Astrocyte of the cerebellum (primary cell): ENCODE results near the gene SLIT3.

Source experiments
- DNase-seq: peaks from one replicate; pipeline ENCODE4 v3.0.0-alpha.2; 2011; ENCODE audit warnings: low read depth
- H3K4me3 ChIP-seq: 2 replicates; pipeline ENCODE4 v1.5.1; 2011; ENCODE audit warnings: mild to moderate bottlenecking, low read depth, low read length, moderate library complexity
- CTCF ChIP-seq: IDR thresholded peaks from 2 replicates; pipeline ENCODE4 v1.5.1; 2012; ENCODE audit warnings: low read length, low read depth, moderate library complexity, mild to moderate bottlenecking; ENCODE audit errors: missing control alignments
- in situ Hi-C: cut with HindIII; loops from 2 replicates; pipeline ENCODE4 v1.10.0; 2017; ENCODE audit warnings: low sequenced_read_pairs

The SLIT3 gene

GRCh38 chr5:169176709-169177694 lies 123.9 kb downstream of the SLIT3 start:
- H3K4me3 ChIP-seq = no peak overlapping the region
- in situ Hi-C loops = no loop called here
- TF ChIP-seq CTCF = no peak
- no peak for DNase-seq

DNA sequence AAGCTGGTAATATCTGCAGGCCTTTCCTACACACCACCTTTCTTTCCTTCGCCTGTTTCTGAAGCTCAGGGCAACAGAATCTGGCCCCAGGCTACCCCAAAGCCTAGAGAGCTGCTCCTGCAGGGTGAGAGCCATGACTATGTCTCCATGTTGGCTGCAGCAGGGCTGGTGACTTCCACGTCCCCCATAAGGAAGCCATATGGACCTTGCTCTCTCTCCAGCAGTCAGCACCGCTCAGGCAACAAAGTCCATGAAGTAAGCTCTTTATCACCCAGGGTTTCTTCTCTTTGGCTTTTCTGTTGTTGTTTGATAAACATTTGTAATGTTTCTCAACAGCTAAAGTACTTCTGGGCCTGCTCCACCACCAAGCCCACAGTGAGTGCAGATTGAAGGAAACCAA lies 125.2 kb downstream of the SLIT3 start:
- H3K4me3 ChIP-seq = no peak overlapping the region
- no peak for DNase-seq
- in situ Hi-C loops = no loop called here
- TF ChIP-seq CTCF = no peak

DNA sequence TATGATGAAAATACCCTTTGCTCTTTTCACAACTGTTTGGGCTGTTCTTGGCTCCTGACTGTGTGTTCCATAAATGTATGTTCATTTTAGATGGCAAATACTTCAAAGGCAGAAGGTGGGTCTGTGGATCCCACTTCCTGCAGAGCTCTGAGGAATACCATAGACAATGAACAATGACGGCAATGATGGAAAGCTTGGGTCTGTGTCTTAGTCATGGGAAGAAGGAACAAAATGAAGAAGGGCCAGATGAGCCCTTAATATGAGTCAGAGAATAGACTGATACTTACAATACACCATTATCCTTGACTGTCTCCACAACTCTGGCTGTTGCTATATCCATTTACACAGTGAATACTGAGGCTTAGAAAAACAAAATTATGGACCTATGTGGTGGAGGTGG lies 126.0 kb downstream of the SLIT3 start:
- no peak for TF ChIP-seq CTCF
- no peak for DNase-seq
- in situ Hi-C loops = loop anchor here (5.0 kb wide), 1 partner anchor 42 kb away; no protein-coding TSS in a partner anchor
- no peak overlapping the region for H3K4me3 ChIP-seq

GRCh38 chr5:169173372-169173771 lies 127.6 kb downstream of the SLIT3 start:
- TF ChIP-seq CTCF = no peak
- in situ Hi-C loops = loop anchor here (5.0 kb wide), 1 partner anchor 44 kb away; no protein-coding TSS in a partner anchor
- no peak overlapping the region for H3K4me3 ChIP-seq
- no peak for DNase-seq

DNA sequence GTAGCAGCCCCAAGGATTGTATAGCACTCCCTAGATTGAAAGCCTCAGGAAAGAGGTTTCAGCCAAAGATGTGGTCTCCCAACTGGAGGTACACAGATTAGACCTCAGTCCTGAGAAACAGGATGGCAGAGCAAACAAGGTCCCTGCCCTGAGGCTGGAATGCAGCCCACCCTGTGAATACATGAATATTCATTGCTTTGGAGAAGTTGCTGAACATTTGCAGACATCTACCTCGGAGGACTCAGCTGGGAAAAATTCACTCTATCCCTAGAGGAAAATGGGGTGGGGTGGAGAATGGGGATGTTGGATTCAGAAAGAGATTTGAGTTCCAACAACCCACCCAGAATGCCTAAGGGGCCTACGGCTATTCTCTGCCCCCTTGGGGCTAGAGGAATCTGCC lies 129.4 kb downstream of the SLIT3 start:
- DNase-seq = no peak
- no peak for TF ChIP-seq CTCF
- in situ Hi-C loops = loop anchor here (5.0 kb wide), 1 partner anchor 46 kb away; no protein-coding TSS in a partner anchor
- H3K4me3 ChIP-seq = no peak overlapping the region

DNA sequence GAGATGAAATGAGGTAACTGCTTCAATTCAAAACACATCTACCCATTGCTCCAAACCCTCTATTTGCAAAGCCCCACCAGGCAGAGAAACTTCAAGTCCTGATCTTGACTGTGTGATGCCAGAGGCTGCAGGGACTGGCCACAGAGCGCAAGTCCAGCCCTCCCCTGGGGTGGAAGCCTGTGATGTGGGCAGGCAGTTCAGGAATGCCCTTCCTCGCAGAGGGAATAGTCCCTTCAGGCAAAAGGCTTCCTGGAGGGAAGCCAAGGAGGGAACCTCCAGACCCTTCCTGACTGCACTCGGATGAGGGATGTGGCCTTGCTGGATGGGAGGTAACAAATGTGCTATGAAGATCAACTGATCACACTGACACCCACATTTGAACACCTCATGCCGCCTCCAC lies 131.2 kb downstream of the SLIT3 start:
- in situ Hi-C loops = loop anchor here (5.0 kb wide), 1 partner anchor 48 kb away; no protein-coding TSS in a partner anchor
- TF ChIP-seq CTCF = no peak
- H3K4me3 ChIP-seq = no peak overlapping the region
- DNase-seq = no peak
